HG03159 (cell line): ENCODE results near the gene CLEC4M.
"Not testable (repeated sequence)": the region's sequence is repeated elsewhere in the genome, so short reads cannot be mapped to it uniquely, and the experiment has no call there.

Source experiments
- ATAC-seq: cut with Tn5 transposase; IDR thresholded peaks from one replicate; pipeline ENCODE4 v1.9.1; 2021; ENCODE audit warnings: mild to moderate bottlenecking, moderate library complexity; ENCODE audit not compliant: unreplicated experiment

CLEC4M gene

GRCh38 chr19:7769171-7769570 is 6.1 kb downstream of the CLEC4M start:
- no peak for ATAC-seq

- ATAC-seq = no peak
These were observed 8.0 kb downstream of the CLEC4M start for GRCh38 chr19:7771072-7771471.

GRCh38 chr19:7772752-7773291 is 9.8 kb downstream of the CLEC4M start:
- no peak for ATAC-seq

GRCh38 chr19:7773841-7774240 is 10.8 kb downstream of the CLEC4M start:
- ATAC-seq = no peak

- ATAC-seq = no peak
These were observed 12.7 kb downstream of the CLEC4M start for GRCh38 chr19:7775761-7776160.

- no peak for ATAC-seq
These were observed 15.0 kb downstream of the CLEC4M start for GRCh38 chr19:7778081-7778480.

GRCh38 chr19:7779631-7780486 is 16.8 kb downstream of the CLEC4M start:
- no peak for ATAC-seq

- ATAC-seq = no peak
These were observed 18.1 kb downstream of the CLEC4M start for GRCh38 chr19:7781157-7781556.

GRCh38 chr19:7783991-7784423 is 21.0 kb downstream of the CLEC4M start:
- no peak for ATAC-seq

GRCh38 chr19:7784856-7785255 is 21.8 kb downstream of the CLEC4M start:
- no peak for ATAC-seq

- ATAC-seq = no peak
These were observed 24.1 kb downstream of the CLEC4M start for GRCh38 chr19:7787141-7787540.

GRCh38 chr19:7787602-7788177 is 24.6 kb downstream of the CLEC4M start:
- ATAC-seq = no peak

GRCh38 chr19:7788178-7788932 is 25.3 kb downstream of the CLEC4M start:
- no peak for ATAC-seq

- ATAC-seq = no peak
These were observed 25.9 kb downstream of the CLEC4M start for GRCh38 chr19:7788933-7789323.

GRCh38 chr19:7789447-7789846 is 26.4 kb downstream of the CLEC4M start:
- ATAC-seq = no peak

- ATAC-seq = no peak
These were observed 27.4 kb downstream of the CLEC4M start for GRCh38 chr19:7790416-7790815.

- ATAC-seq = no peak
These were observed 29.2 kb downstream of the CLEC4M start for GRCh38 chr19:7792281-7792680.

GRCh38 chr19:7792701-7793100 is 29.7 kb downstream of the CLEC4M start:
- not testable (repeated sequence) for ATAC-seq

- ATAC-seq = no peak
These were observed 30.4 kb downstream of the CLEC4M start for GRCh38 chr19:7793493-7793892.

GRCh38 chr19:7795555-7796161 is 32.6 kb downstream of the CLEC4M start:
- ATAC-seq = no peak
